ENCODE data around the gene PITRM1. TPM values are rescaled to one million over a fixed set of nuclear protein-coding genes. Genes with fewer than 3 reads are reported as not detected.

PITRM1 gene
- total RNA-seq, 2 donors from 2014 or later, result 43.7 to 52.3 TPM

DNA sequence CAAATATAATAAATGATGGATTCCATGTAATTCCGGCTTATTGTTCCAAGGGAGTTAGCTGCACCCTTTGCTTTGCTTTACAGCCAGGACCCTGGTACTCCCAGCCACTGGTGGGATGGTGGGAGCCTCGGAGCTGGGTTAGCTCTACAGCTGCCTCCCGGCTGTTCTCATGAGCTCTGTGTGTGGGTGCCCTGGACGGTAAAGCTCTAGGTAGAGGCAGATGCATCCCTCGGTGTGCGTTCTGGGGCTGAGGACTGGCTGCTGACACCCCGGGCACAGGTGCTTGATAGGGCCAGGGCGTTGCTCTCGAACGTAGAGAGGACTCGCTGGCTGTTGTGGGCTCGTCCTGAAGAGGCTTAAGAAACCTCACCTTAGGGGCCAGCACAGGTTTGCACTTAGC lies 55.1 kb downstream of the PITRM1 start:
- Histone ChIP-seq H3K4me3 (no peak overlapping the region), H3K27me3 (no peaks in the 10 kb centered on the region), H3K27ac (no peak overlapping the region), H3K9ac (ENCODE audit: low read depth in 2 of 2, low read length in 2 of 2) (no peak overlapping the region), H3K9me3 (no peaks in the 10 kb centered on the region), H3K4me1 (no peaks in the 10 kb centered on the region), H3K36me3 (peaks cover 5% of the 10 kb centered on the region)
- TF ChIP-seq, protein P1, sequence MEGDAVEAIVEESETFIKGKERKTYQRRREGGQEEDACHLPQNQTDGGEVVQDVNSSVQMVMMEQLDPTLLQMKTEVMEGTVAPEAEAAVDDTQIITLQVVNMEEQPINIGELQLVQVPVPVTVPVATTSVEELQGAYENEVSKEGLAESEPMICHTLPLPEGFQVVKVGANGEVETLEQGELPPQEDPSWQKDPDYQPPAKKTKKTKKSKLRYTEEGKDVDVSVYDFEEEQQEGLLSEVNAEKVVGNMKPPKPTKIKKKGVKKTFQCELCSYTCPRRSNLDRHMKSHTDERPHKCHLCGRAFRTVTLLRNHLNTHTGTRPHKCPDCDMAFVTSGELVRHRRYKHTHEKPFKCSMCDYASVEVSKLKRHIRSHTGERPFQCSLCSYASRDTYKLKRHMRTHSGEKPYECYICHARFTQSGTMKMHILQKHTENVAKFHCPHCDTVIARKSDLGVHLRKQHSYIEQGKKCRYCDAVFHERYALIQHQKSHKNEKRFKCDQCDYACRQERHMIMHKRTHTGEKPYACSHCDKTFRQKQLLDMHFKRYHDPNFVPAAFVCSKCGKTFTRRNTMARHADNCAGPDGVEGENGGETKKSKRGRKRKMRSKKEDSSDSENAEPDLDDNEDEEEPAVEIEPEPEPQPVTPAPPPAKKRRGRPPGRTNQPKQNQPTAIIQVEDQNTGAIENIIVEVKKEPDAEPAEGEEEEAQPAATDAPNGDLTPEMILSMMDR (IDR thresholded peaks at IDR 0.05), result no peak
- intact Hi-C loops (cut with DNase I), result no loop called here
- no peak for DNase-seq

DNA sequence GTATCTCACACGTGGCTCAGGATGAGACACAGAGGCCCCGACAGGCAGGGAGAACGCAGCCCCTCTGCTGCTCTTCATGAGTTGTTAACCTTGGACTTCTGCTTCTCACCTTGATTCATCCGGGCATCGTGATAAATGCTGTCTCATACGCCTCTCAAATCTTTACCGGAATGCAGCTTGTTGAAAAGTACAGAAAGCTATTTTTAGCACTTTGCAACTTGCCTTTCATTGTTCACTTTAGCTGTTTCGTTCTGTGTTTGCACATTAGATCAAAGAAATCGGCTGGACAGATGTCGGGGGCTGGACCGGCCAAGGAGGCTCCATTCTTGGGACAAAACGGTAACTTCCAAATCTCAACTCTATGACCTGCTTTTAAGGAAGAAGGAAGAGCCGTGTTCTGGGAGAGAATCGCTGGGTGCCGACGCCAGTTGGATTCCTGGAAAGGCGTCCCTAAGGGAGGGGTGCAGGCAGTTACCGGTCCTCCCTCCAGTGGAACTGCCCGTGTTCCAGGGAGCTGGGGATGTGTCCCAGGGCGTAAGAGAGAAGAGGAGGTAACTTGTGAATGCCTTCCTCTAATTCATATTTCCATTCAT lies 56.0 kb downstream of the PITRM1 start:
- TF ChIP-seq, protein P1 (IDR thresholded peaks at IDR 0.05), result no peak
- DNase-seq, result no peak
- Histone ChIP-seq H3K9me3 (no peaks in the 10 kb centered on the region), H3K4me3 (no peak overlapping the region), H3K9ac (ENCODE audit: low read depth in 2 of 2, low read length in 2 of 2) (no peak overlapping the region), H3K27me3 (no peaks in the 10 kb centered on the region), H3K27ac (no peak overlapping the region), H3K36me3 (peaks cover 4% of the 10 kb centered on the region), H3K4me1 (no peaks in the 10 kb centered on the region)
- intact Hi-C loops (cut with DNase I), result no loop called here

DNA sequence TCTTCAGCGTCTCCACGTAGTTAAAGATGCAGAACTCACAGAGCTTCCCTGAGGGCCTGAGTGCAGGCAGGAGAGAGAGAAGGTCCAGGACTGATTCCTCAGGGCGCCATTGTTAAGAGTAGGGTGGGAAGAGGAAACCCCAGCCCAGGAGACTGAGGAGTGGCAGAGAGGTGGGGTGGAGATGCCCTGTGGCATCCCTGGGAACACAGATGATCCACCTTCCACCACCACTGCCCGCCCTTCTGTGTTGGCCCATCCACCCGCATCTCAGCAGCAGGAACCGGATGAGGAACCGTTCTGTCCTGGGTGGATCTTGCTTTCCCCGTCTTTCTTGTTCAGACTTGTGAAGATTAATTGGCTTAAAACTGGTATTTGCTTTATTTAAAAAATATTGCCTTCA lies 56.9 kb downstream of the PITRM1 start:
- H3K27me3 ChIP-seq, result no peaks in the 10 kb centered on the region
- H3K4me1 ChIP-seq, result no peaks in the 10 kb centered on the region
- no peak for DNase-seq
- no peaks in the 10 kb centered on the region for H3K9me3 ChIP-seq
- TF ChIP-seq, protein P1 (IDR thresholded peaks at IDR 0.05), result no peak
- H3K27ac ChIP-seq, result no peak overlapping the region
- H3K9ac ChIP-seq (ENCODE audit: low read depth in 2 of 2, low read length in 2 of 2), result no peak overlapping the region
- intact Hi-C loops (cut with DNase I), result no loop called here
- H3K4me3 ChIP-seq, result no peak overlapping the region
- H3K36me3 ChIP-seq, result peaks cover 4% of the 10 kb centered on the region

DNA sequence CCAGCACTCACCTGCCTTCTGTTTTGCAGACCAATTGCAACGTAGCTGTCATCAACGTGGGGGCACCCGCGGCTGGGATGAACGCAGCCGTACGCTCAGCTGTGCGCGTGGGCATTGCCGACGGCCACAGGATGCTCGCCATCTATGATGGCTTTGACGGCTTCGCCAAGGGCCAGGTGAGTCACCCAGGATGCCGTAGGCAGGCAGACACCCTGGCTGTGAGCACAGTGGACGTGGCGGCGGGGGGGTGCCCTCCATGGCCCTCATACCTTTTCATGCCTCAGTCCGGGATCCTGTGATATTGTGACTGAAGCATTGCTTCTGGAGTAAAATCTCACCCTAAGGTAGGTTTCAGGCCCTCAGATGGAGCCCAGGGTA lies 59.2 kb downstream of the PITRM1 start:
- Histone ChIP-seq H3K27me3 (no peaks in the 10 kb centered on the region), H3K4me3 (no peak overlapping the region), H3K4me1 (no peaks in the 10 kb centered on the region), H3K9me3 (no peaks in the 10 kb centered on the region), H3K27ac (no peak overlapping the region), H3K9ac (ENCODE audit: low read depth in 2 of 2, low read length in 2 of 2) (no peak overlapping the region), H3K36me3 (peaks cover 17% of the 10 kb centered on the region)
- TF ChIP-seq, protein P1 (IDR thresholded peaks at IDR 0.05), result no peak
- DNase-seq, result no peak
- intact Hi-C loops (cut with DNase I), result no loop called here

- DNase-seq, result no peak
- Histone ChIP-seq H3K4me3 (no peak overlapping the region), H3K9me3 (no peaks in the 10 kb centered on the region), H3K4me1 (no peaks in the 10 kb centered on the region), H3K27me3 (no peaks in the 10 kb centered on the region), H3K36me3 (peaks cover 19% of the 10 kb centered on the region), H3K9ac (ENCODE audit: low read depth in 2 of 2, low read length in 2 of 2) (no peak overlapping the region), H3K27ac (no peak overlapping the region)
- intact Hi-C loops (cut with DNase I), result no loop called here
- TF ChIP-seq, protein P1 (IDR thresholded peaks at IDR 0.05), result no peak
Observed at GRCh38 chr10:3111621-3112163, 60.9 kb downstream of the PITRM1 start.
